ENCODE results near the gene KLHL34.

- TF ChIP-seq POLR2A (IDR thresholded peaks at IDR 0.05) = no peak
- TF ChIP-seq CTCF (IDR thresholded peaks at IDR 0.05) = no peak
These were observed 17.8 kb upstream of the KLHL34 start for GRCh38 chrX:21675931-21676330.

Data from esophagus squamous epithelium (tissue), 4 donors.